HEK293T (cell line): ENCODE data around the gene PCP4L1.

Experiments
- CTCF ChIA-PET: fragments of 350-600 bp; formaldehyde crosslinking; extraction: SDS; loops from one replicate; lab custom pipeline; 2021; ENCODE audit warnings: antibody characterized with exemption, inconsistent platforms; lab: Yijun Ruan, JAX
- POLR2A ChIA-PET: fragments of 350-600 bp; formaldehyde crosslinking; extraction: SDS; loops from one replicate; lab custom pipeline; 2020; ENCODE audit warnings: antibody characterized with exemption, inconsistent platforms; lab: Yijun Ruan, JAX
- DNase-seq: peaks from one replicate; pipeline ENCODE4 v3.0.0; 2012; ENCODE audit warnings: mixed read lengths; ENCODE audit errors: extremely low spot score
- ARNT ChIP-seq: fragments of 450-650 bp; IDR thresholded peaks from 2 replicates; pipeline ENCODE4 v1.6.1; 2017; ENCODE audit warnings: mild to moderate bottlenecking
- BHLHE40 ChIP-seq: fragments of 450-650 bp; IDR thresholded peaks from 2 replicates; pipeline ENCODE4 v1.6.1; 2016; ENCODE audit warnings: mild to moderate bottlenecking, moderate library complexity, borderline replicate concordance
- CTBP1 ChIP-seq: fragments of 450-650 bp; IDR thresholded peaks from 2 replicates; pipeline ENCODE4 v1.6.1; 2016; ENCODE audit warnings: borderline replicate concordance
- ELF4 ChIP-seq: fragments of 450-650 bp; IDR thresholded peaks from 2 replicates; pipeline ENCODE4 v1.6.1; 2017; ENCODE audit warnings: antibody characterized with exemption
- FOXA1 ChIP-seq: fragments of 450-650 bp; IDR thresholded peaks from 2 replicates; pipeline ENCODE4 v1.6.1; 2016; ENCODE audit warnings: mild to moderate bottlenecking
- FOXK2 ChIP-seq: fragments of 450-650 bp; IDR thresholded peaks from 2 replicates; pipeline ENCODE4 v1.6.1; 2016; ENCODE audit warnings: mild to moderate bottlenecking
- FOXM1 ChIP-seq: fragments of 450-650 bp; IDR thresholded peaks from 2 replicates; pipeline ENCODE4 v1.6.1; 2017; ENCODE audit warnings: mild to moderate bottlenecking, borderline replicate concordance
- HDGF ChIP-seq: fragments of 450-650 bp; IDR thresholded peaks from 2 replicates; pipeline ENCODE4 v1.6.1; 2017; ENCODE audit warnings: antibody characterized with exemption, borderline replicate concordance
- L3MBTL2 ChIP-seq: fragments of 450-650 bp; conservative IDR thresholded peaks from 2 replicates; pipeline ENCODE4 v1.6.1; 2016; ENCODE audit warnings: mild to moderate bottlenecking
- LEF1 ChIP-seq: fragments of 450-650 bp; IDR thresholded peaks from 2 replicates; pipeline ENCODE4 v1.6.1; 2017; ENCODE audit warnings: mild to moderate bottlenecking, borderline replicate concordance
- NFRKB ChIP-seq: fragments of 450-650 bp; IDR thresholded peaks from 2 replicates; pipeline ENCODE4 v1.6.1; 2016; ENCODE audit warnings: mild to moderate bottlenecking, moderate library complexity
- SP1 ChIP-seq: fragments of 450-650 bp; IDR thresholded peaks from 2 replicates; pipeline ENCODE4 v1.6.1; 2017
- SUZ12 ChIP-seq: fragments of 450-650 bp; IDR thresholded peaks from 2 replicates; pipeline ENCODE4 v1.6.1; 2016; ENCODE audit warnings: mild to moderate bottlenecking
- TARDBP ChIP-seq: fragments of 450-650 bp; IDR thresholded peaks from 2 replicates; pipeline ENCODE4 v1.6.1; 2016
- ZNF384 ChIP-seq: fragments of 450-650 bp; IDR thresholded peaks from 2 replicates; pipeline ENCODE4 v1.6.1; 2016
- TF ChIP-seq, protein P1 (sequence below): fragments of 450-650 bp; IDR thresholded peaks from 2 replicates; pipeline ENCODE4 v1.6.1; 2016

PCP4L1 gene

DNA sequence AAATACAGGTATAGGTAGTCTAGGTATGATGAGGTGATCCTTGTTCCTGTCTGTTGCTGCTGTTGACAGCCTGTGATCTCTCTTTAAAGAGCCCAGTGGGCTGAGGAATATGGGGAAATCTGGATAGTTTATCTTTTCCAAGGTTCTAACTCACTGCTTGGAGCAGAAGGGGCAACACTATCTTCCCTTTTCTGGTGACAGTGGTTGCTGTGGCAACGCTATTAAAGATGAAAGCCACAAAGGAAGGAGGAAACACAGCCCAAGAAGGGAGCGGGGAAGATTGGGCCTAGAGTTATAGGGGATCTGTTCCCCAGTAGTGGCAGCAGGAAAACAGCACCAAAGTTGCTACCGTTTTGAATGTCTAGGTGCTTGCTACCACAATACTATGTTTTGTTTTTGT is 8.8 kb downstream of the PCP4L1 start:
- DNase-seq, result no peak
- ChIA-PET CTCF (interaction anchor here (1.2 kb wide), 1 partner anchor 42 kb away, joined by 4 read pairs; the partner anchor contains the start of gene TOMM40L), POLR2A (no interaction called here)
- TF ChIP-seq NFRKB (no peak), ELF4 (no peak), LEF1 (no peak)

DNA sequence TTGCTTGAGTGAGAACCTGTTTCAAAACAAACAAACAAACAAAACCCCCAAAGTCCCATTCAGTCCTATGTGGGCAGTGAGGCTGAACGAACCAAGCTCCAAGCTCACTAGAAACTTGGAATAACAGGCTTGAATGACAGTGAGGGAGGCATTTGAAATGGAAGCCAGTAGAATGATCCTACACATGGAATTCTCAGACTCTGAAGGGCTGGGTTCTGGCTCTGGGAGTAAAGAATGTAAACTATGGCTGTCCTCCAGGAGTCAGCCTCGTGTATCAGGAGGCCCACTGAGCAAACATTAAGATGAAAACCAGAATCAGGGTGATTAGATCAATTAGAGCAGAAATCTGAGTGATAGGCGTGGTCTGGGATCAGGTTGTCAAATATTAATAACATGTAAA is 14.9 kb downstream of the PCP4L1 start:
- CTCF ChIA-PET, result interaction anchor here (1.1 kb wide), 2 partner anchors 25 to 47 kb away, joined by 3 to 4 read pairs; no protein-coding TSS in a partner anchor
- no peak for DNase-seq
- TF ChIP-seq TARDBP (no peak), SUZ12 (no peak), BHLHE40 (no peak), CTBP1 (no peak), ELF4 (no peak), FOXM1 (no peak), L3MBTL2 (no peak), ZNF384 (no peak), LEF1 (no peak), FOXK2 (no peak), NFRKB (no peak), HDGF (no peak), ARNT (no peak), SP1 (no peak), FOXA1 (no peak)
- TF ChIP-seq, protein P1, sequence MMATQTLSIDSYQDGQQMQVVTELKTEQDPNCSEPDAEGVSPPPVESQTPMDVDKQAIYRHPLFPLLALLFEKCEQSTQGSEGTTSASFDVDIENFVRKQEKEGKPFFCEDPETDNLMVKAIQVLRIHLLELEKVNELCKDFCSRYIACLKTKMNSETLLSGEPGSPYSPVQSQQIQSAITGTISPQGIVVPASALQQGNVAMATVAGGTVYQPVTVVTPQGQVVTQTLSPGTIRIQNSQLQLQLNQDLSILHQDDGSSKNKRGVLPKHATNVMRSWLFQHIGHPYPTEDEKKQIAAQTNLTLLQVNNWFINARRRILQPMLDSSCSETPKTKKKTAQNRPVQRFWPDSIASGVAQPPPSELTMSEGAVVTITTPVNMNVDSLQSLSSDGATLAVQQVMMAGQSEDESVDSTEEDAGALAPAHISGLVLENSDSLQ, result no peak
- POLR2A ChIA-PET, result interaction anchor here (1.5 kb wide), 1 partner anchor 40 kb away, joined by 3 read pairs; the partner anchor contains the start of gene SDHC

DNA sequence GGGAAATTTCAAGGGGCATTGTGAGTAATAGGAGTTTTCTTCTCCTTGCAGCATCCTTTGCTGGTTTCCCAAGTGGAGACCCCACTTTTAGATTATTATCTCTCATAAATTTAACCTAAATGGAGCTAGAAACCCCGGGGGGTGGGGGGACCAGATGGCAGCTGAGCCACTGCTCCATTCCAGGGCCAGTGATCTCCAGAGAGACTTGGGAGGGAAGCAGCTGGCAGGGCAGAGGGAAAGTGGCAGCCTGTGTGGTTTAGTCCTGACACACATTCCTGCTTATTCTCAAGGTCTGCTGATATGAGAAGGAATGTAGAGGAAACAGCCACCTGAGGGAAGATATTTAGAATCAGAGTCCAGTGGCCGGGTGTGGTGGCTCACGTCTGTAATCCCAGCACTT is 16.3 kb downstream of the PCP4L1 start:
- CTCF ChIA-PET, result interaction anchor here (0.6 to 1.1 kb wide), 2 partner anchors 48 to 109 kb away, joined by 3 to 4 read pairs; partner anchors contain the start of gene PPOX
- no peak for DNase-seq
- TF ChIP-seq FOXK2, result no peak
- no peak for TF ChIP-seq ARNT
- no peak for TF ChIP-seq FOXM1
- TF ChIP-seq ELF4, result no peak
- TF ChIP-seq L3MBTL2, result no peak
- TF ChIP-seq HDGF, result no peak
- POLR2A ChIA-PET, result interaction anchor here (1.5 kb wide), 1 partner anchor 39 kb away, joined by 3 read pairs; the partner anchor contains the start of gene SDHC

DNA sequence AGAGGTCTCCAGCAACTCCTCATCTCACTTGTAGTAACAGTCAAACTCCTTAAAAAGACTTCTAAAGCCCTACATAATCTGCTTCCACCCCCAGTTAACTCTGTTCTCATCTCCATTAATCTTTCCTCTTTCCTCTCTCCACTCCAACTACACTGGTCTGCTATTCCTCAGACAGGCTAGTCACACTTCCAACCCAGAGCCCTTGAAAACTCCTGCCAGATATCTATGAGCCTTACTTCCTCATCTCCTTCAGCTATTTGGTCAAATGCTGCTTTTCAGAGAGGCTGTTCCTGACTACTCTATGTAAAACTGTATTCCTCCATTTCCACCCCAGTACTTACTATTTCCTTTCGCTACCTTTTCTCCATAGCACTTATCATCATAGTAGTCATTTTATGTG is 24.4 kb downstream of the PCP4L1 start:
- TF ChIP-seq SUZ12 (no peak), L3MBTL2 (no peak)
- CTCF ChIA-PET, result interaction anchor here (0.9 kb wide), 1 partner anchor 8 kb away, joined by 3 read pairs; no protein-coding TSS in a partner anchor
- POLR2A ChIA-PET, result no interaction called here
- no peak for DNase-seq

DNA sequence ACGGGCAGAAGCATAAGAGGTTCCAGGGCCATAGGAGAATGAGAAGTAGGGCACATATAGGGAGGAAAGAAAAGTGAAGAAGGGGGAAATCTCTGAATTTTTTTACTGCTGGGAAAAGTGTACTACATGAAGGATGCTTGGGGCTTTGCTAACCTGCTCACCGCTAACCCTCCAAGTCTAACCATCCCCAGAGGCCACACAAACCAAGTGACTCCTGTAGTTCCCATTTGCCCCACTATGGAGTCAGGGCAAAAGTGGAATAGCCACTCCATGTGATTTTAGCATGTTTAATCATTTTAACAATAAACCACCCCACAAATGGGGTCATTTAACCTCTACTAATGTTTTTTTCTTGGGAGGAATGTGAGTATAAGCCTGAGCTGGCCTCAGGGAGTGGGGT is 26.6 kb downstream of the PCP4L1 start:
- POLR2A ChIA-PET, result no interaction called here
- no peak for DNase-seq
- CTCF ChIA-PET, result no interaction called here
- TF ChIP-seq ARNT (no peak), FOXA1 (no peak), NFRKB (no peak), TARDBP (no peak), FOXK2 (no peak), L3MBTL2 (no peak), LEF1 (no peak), SP1 (no peak), ZNF384 (no peak), FOXM1 (no peak), HDGF (no peak), BHLHE40 (no peak), SUZ12 (no peak), CTBP1 (no peak), ELF4 (no peak)
- TF ChIP-seq, protein P1, result no peak

DNA sequence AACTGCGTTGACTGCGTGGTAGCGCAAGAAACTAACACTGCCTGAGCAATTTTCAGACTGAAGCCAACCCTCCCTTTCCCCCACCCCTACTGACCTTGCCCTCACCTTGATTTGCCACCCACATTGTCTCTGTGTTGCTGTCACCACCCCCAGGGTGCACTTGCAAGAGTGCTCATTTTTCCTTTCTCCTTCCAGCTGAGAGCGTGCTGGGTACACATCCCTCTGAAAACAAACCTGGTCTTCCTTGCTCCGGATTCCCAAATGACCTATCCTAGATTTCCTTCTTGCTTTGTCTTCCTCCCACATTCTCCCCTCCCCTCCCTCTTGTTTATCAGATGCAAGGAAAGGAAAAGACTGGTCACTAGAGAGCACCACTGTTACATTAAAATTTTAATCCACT is 27.0 kb downstream of the PCP4L1 start:
- POLR2A ChIA-PET, result no interaction called here
- no peak for TF ChIP-seq ZNF384
- TF ChIP-seq, protein P1, result no peak
- no peak for TF ChIP-seq ELF4
- no peak for TF ChIP-seq LEF1
- TF ChIP-seq ARNT, result no peak
- no peak for TF ChIP-seq TARDBP
- TF ChIP-seq BHLHE40, result no peak
- no peak for TF ChIP-seq NFRKB
- TF ChIP-seq FOXA1, result no peak
- no peak for TF ChIP-seq CTBP1
- no peak for TF ChIP-seq SP1
- no peak for TF ChIP-seq SUZ12
- TF ChIP-seq HDGF, result no peak
- no peak for TF ChIP-seq FOXM1
- no peak for TF ChIP-seq FOXK2
- TF ChIP-seq L3MBTL2, result no peak
- CTCF ChIA-PET, result no interaction called here
- DNase-seq, result no peak

DNA sequence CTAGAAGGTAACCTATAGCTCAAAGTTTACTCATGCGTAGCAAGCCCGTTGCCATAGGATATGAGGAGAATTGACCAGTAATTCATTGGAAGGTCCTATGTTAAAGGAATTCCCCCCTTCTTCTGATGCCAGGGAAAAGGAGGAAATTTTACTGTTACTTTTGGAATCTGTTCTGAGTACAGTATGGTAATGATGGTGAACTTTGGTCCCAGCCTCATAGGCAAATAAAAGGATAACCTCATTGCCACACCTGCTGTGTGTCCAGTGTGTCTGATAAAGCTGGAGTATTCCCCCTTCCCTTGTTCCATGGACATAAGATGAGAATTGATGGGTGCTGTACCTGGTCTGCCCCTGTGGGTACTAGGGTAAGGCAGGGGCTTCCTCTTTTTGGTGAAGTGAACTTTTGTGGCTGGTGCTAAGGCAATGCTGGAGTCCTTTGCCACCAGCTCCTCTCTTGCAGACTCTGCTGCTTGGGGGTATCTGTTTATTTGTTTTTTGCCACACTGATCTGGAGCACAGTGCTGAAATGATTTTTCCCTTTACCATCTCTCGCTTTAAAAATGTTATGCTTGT is 29.0 kb downstream of the PCP4L1 start:
- no peak for DNase-seq
- TF ChIP-seq, protein P1, result no peak
- TF ChIP-seq SP1 (no peak), FOXM1 (no peak), L3MBTL2 (no peak), ELF4 (no peak), FOXA1 (no peak), SUZ12 (no peak), CTBP1 (no peak), HDGF (no peak), BHLHE40 (no peak), FOXK2 (no peak), LEF1 (no peak), TARDBP (no peak)
- ChIA-PET CTCF (no interaction called here), POLR2A (interaction anchor here (1.0 kb wide), 1 partner anchor 27 kb away, joined by 5 read pairs; the partner anchor contains the start of gene SDHC)
